Effector memory CD8-positive, alpha-beta T cell (primary cell): ENCODE results near the gene FOXO1.

Experiments
- ATAC-seq: fragments of 150-1000 bp; cut with Tn5 transposase; replicated peaks from 2 replicates; pipeline ENCODE4 v1.10.0; 2021; ENCODE audit warnings: mild to moderate bottlenecking, moderate library complexity
- DNase-seq, 3 experiments: peaks; one replicate each; pipeline ENCODE4 v3.0.0; 2021
- H3K27ac Mint-ChIP-seq, 2 donors: one replicate each; pipeline ENCODE4 v1.8.0; 2022; ENCODE audit warnings: mild to moderate bottlenecking in 2 of 2, mixed read lengths in 2 of 2, moderate library complexity in 2 of 2
- H3K27me3 Mint-ChIP-seq, 2 donors: one replicate each; pipeline ENCODE4 v1.8.0; 2022; ENCODE audit warnings: mixed read lengths in 2 of 2
- H3K36me3 Mint-ChIP-seq: one replicate; pipeline ENCODE4 v1.8.0; 2022; ENCODE audit warnings: mild to moderate bottlenecking, moderate library complexity, mixed read lengths; ENCODE audit not compliant: insufficient read depth
- H3K4me1 Mint-ChIP-seq, 2 donors: one replicate each; pipeline ENCODE4 v1.8.0; 2022; ENCODE audit warnings: low read depth in 2 of 2, mixed read lengths in 2 of 2
- H3K4me3 Mint-ChIP-seq, 2 donors: one replicate each; pipeline ENCODE4 v1.8.0; 2022; ENCODE audit warnings: mild to moderate bottlenecking in 2 of 2, mixed read lengths in 2 of 2, moderate library complexity in 2 of 2
- H3K9me3 Mint-ChIP-seq, 2 donors: one replicate each; pipeline ENCODE4 v1.8.0; 2022; ENCODE audit warnings: mixed read lengths in 2 of 2

Gene FOXO1

DNA sequence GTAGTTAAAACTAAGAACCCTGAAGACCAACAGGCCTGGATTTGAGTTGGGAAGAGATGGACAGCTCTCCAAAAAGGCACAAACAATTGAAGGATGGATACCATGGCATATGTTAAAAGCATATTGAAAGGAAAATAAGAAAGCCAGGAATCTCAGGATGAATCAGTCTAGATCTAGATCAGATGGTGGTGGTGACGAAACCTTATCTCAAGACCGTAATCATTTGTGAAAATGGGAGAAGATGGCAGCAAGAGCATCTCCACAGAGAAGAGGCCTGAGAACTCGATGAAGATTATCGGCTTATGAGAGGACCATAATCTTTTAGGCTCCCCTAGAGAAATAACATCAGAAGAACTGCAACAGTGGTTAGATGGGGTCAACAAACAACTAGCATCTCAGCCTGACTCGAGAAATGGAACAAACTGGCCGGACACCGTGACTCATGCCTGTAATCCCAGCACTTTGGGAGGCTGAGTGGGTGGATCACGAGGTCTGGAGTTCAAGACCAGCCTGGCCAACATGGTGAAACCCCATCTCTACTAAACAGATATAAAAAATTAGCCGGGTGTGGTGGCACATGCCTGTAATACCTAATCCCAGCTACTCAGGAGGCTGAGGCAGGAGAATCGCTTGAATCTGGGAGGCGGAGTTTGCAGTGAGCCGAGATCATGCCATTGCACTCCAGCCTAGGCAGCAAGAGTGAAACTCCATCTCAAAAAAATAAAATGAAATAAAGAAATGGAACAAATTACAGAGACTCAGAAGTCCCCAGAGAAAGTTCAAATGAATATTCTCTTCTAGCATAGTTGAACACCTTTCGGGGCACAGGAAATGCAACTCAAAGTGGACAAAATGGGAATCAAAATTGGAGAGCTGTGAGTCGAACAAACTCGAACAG, 47.6 kb downstream of the FOXO1 start:
- H3K27me3 Mint-ChIP-seq, result no peaks in the 10 kb centered on the region
- H3K36me3 Mint-ChIP-seq, result peaks cover 32% of the 10 kb centered on the region
- no peak for ATAC-seq
- no peak for DNase-seq
- H3K4me3 Mint-ChIP-seq, result peak overlapping the region; percentile 28 to 35
- peaks cover 73 to 79% of the 10 kb centered on the region in 2 donors for H3K4me1 Mint-ChIP-seq
- no peaks in the 10 kb centered on the region for H3K9me3 Mint-ChIP-seq
- H3K27ac Mint-ChIP-seq, result peak overlapping the region; percentile 52

- Mint-ChIP-seq H3K4me1 (peaks cover 76 to 82% of the 10 kb centered on the region in 2 donors), H3K27me3 (no peaks in the 10 kb centered on the region), H3K9me3 (no peaks in the 10 kb centered on the region), H3K27ac (peak overlapping the region; percentile 72 to 97), H3K4me3 (no peak overlapping the region), H3K36me3 (peaks cover 37% of the 10 kb centered on the region)
- ATAC-seq, result no peak
- no peak for DNase-seq
Measured at GRCh38 chr13:40617801-40618356, 48.6 kb downstream of the FOXO1 start.

DNA sequence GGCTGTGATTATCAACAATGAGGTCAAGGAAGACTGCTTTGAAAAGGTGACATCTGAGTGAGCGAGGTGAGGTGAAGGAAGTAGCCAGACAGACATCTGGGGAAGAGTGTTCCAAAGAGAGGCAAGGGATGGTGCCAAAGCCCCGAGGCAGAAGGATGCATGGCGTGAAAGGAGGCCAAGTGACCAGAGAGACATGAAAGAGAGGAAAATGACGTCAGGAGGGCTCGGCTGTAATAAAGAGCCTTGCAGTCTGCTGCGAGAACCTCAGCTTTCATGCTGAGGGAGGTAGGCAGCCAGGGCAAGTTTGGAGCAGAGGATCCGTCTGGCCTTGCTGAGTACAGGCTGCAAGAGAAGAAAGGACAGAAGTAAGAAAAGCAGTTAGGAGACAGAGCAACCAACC, 50.8 kb downstream of the FOXO1 start:
- peaks cover 81 to 91% of the 10 kb centered on the region in 2 donors for H3K4me1 Mint-ChIP-seq
- peak in 1 of 3 experiments; percentile 13 for DNase-seq
- peak overlapping the region; percentile 72 to 97 for H3K27ac Mint-ChIP-seq
- H3K9me3 Mint-ChIP-seq, result no peaks in the 10 kb centered on the region
- no peak for ATAC-seq
- no peaks in the 10 kb centered on the region for H3K27me3 Mint-ChIP-seq
- peak overlapping the region in 1 of 2 donors; percentile 80 for H3K4me3 Mint-ChIP-seq
- peaks cover 44% of the 10 kb centered on the region for H3K36me3 Mint-ChIP-seq

DNA sequence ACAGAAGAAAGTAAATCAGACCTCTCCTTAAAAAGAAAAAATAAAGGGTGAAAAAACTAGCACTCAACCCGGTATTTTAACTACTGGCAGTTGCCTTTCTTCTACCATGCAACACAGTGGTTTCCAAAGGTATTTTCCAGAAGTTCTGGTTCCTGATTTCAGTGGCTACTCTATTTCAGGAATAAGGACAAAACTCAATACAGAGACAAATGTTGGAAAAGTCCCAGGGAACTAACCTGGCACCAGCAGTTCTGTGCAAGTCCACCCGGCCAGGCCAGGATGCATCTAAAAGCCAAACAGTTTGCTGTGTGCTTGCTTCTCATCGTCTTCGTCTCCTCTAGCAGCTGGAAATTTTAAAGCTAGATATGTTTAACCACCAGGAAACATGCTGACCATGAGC, 52.5 kb downstream of the FOXO1 start:
- peak overlapping the region; percentile 80 for H3K4me3 Mint-ChIP-seq
- H3K9me3 Mint-ChIP-seq, result no peaks in the 10 kb centered on the region
- peaks cover 40% of the 10 kb centered on the region for H3K36me3 Mint-ChIP-seq
- DNase-seq, result no peak
- no peak for ATAC-seq
- peak overlapping the region; percentile 72 to 97 for H3K27ac Mint-ChIP-seq
- no peaks in the 10 kb centered on the region for H3K27me3 Mint-ChIP-seq
- H3K4me1 Mint-ChIP-seq, result peaks cover 68 to 81% of the 10 kb centered on the region in 2 donors

DNA sequence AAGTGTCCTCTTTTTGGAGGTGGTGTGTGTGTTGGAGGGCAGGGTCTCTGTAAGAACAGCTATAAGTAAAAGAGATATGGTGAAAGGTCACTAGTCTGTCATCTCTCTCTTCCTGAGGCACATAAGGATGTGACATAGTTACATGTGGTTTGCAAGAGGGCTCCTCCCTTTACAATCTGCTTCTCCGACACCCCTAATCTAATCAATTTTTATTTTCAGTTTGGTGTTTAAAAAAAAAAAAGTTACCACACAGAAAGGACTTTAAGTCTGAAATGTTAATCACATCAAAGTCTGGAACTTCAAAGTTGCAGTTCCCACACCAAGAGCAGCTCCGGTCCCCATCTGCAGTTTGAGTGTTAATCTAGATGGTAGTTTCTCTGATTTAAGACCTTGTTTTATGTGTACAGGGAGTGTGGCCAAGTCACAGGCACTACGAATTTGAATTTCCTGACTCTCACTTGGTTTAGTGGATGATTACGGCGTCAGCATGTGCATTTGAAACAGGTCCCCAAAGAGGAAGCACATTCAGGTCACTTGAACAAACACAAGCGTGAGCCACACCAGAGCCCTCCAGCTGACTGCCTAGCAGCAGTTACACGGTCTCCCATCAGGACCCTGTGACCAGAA, 53.1 kb downstream of the FOXO1 start:
- ATAC-seq (peak; percentile 85), DNase-seq (peak; percentile 66 to 70 (median 66))
- H3K4me3 Mint-ChIP-seq, result peak overlapping the region; percentile 80
- no peaks in the 10 kb centered on the region for H3K27me3 Mint-ChIP-seq
- H3K4me1 Mint-ChIP-seq, result peaks cover 62 to 76% of the 10 kb centered on the region in 2 donors
- no peaks in the 10 kb centered on the region for H3K9me3 Mint-ChIP-seq
- peak overlapping the region; percentile 72 to 97 for H3K27ac Mint-ChIP-seq
- H3K36me3 Mint-ChIP-seq, result peaks cover 38% of the 10 kb centered on the region

DNA sequence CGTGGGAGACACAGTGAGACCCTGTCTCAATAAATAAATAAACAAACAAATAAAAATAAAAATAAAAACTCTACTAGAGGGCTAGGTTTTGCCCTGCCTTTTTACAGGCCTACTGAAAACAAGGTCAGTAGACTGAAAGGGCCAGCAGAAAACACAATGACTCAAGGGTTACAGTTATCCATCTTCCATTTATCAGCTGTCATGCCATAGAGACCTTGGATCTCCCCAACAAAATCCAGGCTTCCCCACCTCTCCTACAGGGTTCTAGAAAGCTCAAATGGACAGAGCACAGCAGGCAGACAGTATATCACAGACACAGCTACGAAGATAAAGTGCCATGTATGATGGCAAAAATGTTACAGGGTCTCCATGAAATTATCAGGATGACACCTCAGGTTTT, 54.4 kb downstream of the FOXO1 start:
- H3K4me3 Mint-ChIP-seq, result peak overlapping the region; percentile 80
- no peak for DNase-seq
- no peaks in the 10 kb centered on the region for H3K27me3 Mint-ChIP-seq
- no peak for ATAC-seq
- no peaks in the 10 kb centered on the region for H3K9me3 Mint-ChIP-seq
- peak overlapping the region; percentile 72 to 97 for H3K27ac Mint-ChIP-seq
- peaks cover 58 to 78% of the 10 kb centered on the region in 2 donors for H3K4me1 Mint-ChIP-seq
- H3K36me3 Mint-ChIP-seq, result peaks cover 38% of the 10 kb centered on the region

DNA sequence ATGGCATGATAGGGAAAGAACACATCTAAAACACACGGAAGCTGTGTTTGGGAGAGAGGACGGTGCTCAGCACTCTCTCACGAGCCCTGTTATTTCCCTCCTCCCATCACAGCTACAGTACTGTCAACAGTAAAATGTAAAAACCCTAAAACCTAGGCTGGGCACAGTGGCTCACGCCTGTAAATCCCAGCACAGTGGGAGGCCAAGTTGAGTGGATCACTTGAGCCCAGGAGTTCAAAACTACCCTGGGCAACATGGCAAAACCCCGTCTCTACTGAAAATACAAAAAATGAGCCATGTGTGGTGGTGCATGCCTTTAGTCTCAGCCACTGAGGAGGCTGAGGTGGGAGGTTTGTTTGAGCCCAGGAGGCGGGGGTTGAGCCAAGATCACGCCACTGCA, 54.8 kb downstream of the FOXO1 start:
- peak overlapping the region in 1 of 2 donors; percentile 80 for H3K4me3 Mint-ChIP-seq
- ATAC-seq, result no peak
- DNase-seq, result no peak
- no peaks in the 10 kb centered on the region for H3K27me3 Mint-ChIP-seq
- H3K27ac Mint-ChIP-seq, result peak overlapping the region; percentile 72 to 97
- peaks cover 62 to 78% of the 10 kb centered on the region in 2 donors for H3K4me1 Mint-ChIP-seq
- no peaks in the 10 kb centered on the region for H3K9me3 Mint-ChIP-seq
- H3K36me3 Mint-ChIP-seq, result peaks cover 41% of the 10 kb centered on the region

GRCh38 chr13:40611004-40611403, 55.4 kb downstream of the FOXO1 start:
- no peaks in the 10 kb centered on the region for H3K9me3 Mint-ChIP-seq
- no peaks in the 10 kb centered on the region for H3K27me3 Mint-ChIP-seq
- no peak overlapping the region for H3K4me3 Mint-ChIP-seq
- peaks cover 60 to 78% of the 10 kb centered on the region in 2 donors for H3K4me1 Mint-ChIP-seq
- DNase-seq (no peak), ATAC-seq (no peak)
- peaks cover 44% of the 10 kb centered on the region for H3K36me3 Mint-ChIP-seq
- H3K27ac Mint-ChIP-seq, result peak overlapping the region; percentile 72 to 97

DNA sequence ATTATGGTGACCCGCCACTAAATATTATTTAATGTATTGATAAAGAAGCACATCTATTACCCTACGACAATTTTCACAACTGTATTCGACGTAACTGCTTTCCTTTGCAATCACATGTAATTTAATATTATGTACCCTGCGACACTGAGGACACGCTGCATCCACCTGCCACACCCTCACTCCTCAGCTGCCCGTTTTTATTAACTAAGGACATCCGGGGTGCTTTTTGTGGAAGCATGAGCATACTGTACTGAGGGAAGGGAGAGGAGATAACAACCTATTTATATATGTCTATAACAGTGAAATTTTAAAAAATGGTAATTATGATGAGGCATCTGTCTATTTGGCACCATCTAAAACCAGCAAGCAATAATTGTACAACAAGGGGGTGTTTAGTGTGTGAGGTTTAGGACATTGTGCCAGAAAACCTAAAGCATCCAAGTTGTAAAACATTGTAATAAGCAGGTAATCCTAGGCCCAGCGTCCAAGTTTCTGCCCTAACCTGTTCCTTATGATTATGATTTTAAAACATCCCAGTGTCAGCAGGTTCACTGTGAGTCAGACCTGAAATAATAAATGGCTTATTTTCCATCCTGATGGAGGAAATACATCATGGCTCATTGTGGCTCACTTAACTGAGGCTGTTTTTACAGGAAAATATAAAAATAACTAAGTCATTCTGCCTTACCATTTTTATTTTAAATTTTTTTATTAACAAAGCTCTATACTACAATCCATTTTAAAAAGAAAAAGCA, 56.3 kb downstream of the FOXO1 start:
- Mint-ChIP-seq H3K9me3 (no peaks in the 10 kb centered on the region), H3K4me3 (no peak overlapping the region), H3K4me1 (peaks cover 57 to 75% of the 10 kb centered on the region in 2 donors), H3K27me3 (no peaks in the 10 kb centered on the region), H3K36me3 (peaks cover 42% of the 10 kb centered on the region), H3K27ac (peak overlapping the region in 1 of 2 donors; percentile 72)
- DNase-seq (no peak), ATAC-seq (no peak)

GRCh38 chr13:40608308-40608707, 58.1 kb downstream of the FOXO1 start:
- DNase-seq, result no peak
- Mint-ChIP-seq H3K4me1 (peaks cover 46 to 71% of the 10 kb centered on the region in 2 donors), H3K36me3 (peaks cover 30% of the 10 kb centered on the region), H3K27me3 (no peaks in the 10 kb centered on the region), H3K4me3 (no peak overlapping the region), H3K27ac (peak overlapping the region in 1 of 2 donors; percentile 76), H3K9me3 (no peaks in the 10 kb centered on the region)
- ATAC-seq, result no peak

GRCh38 chr13:40605573-40605972, 60.9 kb downstream of the FOXO1 start:
- no peak for DNase-seq
- H3K36me3 Mint-ChIP-seq, result peaks cover 15% of the 10 kb centered on the region
- peak overlapping the region in 1 of 2 donors; percentile 33 for H3K27ac Mint-ChIP-seq
- no peaks in the 10 kb centered on the region for H3K9me3 Mint-ChIP-seq
- peaks cover 33 to 61% of the 10 kb centered on the region in 2 donors for H3K4me1 Mint-ChIP-seq
- H3K4me3 Mint-ChIP-seq, result peak overlapping the region in 1 of 2 donors; percentile 8
- H3K27me3 Mint-ChIP-seq, result no peaks in the 10 kb centered on the region
- peak; percentile 63 for ATAC-seq

- peaks cover 15% of the 10 kb centered on the region for H3K36me3 Mint-ChIP-seq
- H3K9me3 Mint-ChIP-seq, result no peaks in the 10 kb centered on the region
- H3K27me3 Mint-ChIP-seq, result no peaks in the 10 kb centered on the region
- no peak for DNase-seq
- H3K4me1 Mint-ChIP-seq, result peaks cover 43 to 70% of the 10 kb centered on the region in 2 donors
- H3K4me3 Mint-ChIP-seq, result no peak overlapping the region
- ATAC-seq, result no peak
- H3K27ac Mint-ChIP-seq, result peak overlapping the region in 1 of 2 donors; percentile 26
Measured at GRCh38 chr13:40604135-40604534, 62.3 kb downstream of the FOXO1 start.
